HG03159 (cell line): ENCODE results near the gene NKIRAS2.

Experiments
- ATAC-seq: cut with Tn5 transposase; IDR thresholded peaks from one replicate; pipeline ENCODE4 v1.9.1; 2021; ENCODE audit warnings: mild to moderate bottlenecking, moderate library complexity; ENCODE audit not compliant: unreplicated experiment

The NKIRAS2 gene

GRCh38 chr17:42025936-42026335, 6.0 kb downstream of the NKIRAS2 start:
- ATAC-seq: no peak

- no peak for ATAC-seq
These were observed 7.1 kb downstream of the NKIRAS2 start for GRCh38 chr17:42026857-42027589.

GRCh38 chr17:42027590-42027889, 7.7 kb downstream of the NKIRAS2 start:
- ATAC-seq: no peak

- no peak for ATAC-seq
These were observed 8.3 kb downstream of the NKIRAS2 start for GRCh38 chr17:42027961-42028790.

- no peak for ATAC-seq
These were observed 8.9 kb downstream of the NKIRAS2 start for GRCh38 chr17:42028791-42029127.

GRCh38 chr17:42031584-42031983, 11.7 kb downstream of the NKIRAS2 start:
- ATAC-seq: no peak

GRCh38 chr17:42034059-42034458, 14.2 kb downstream of the NKIRAS2 start:
- ATAC-seq: no peak

GRCh38 chr17:42038221-42038973, 18.5 kb downstream of the NKIRAS2 start:
- no peak for ATAC-seq

GRCh38 chr17:42039794-42040763, 20.2 kb downstream of the NKIRAS2 start:
- no peak for ATAC-seq

- no peak for ATAC-seq
These were observed 20.9 kb downstream of the NKIRAS2 start for GRCh38 chr17:42040818-42041217.

GRCh38 chr17:42041619-42042018, 21.7 kb downstream of the NKIRAS2 start:
- ATAC-seq: no peak

GRCh38 chr17:42042598-42043319, 22.9 kb downstream of the NKIRAS2 start:
- no peak for ATAC-seq

- no peak for ATAC-seq
These were observed 25.8 kb downstream of the NKIRAS2 start for GRCh38 chr17:42045719-42046118.

GRCh38 chr17:42047343-42047742, 27.5 kb downstream of the NKIRAS2 start:
- ATAC-seq: no peak

GRCh38 chr17:42049834-42050392, 30.0 kb downstream of the NKIRAS2 start:
- no peak for ATAC-seq

GRCh38 chr17:42050393-42051012, 30.6 kb downstream of the NKIRAS2 start, which contains the start of gene C17orf113:
Gene C17orf113 (minus strand): TSS chr17:42050601. CDS start chr17:42043376, 7,225 bp downstream.
- no peak for ATAC-seq

- ATAC-seq: no peak
These were observed 31.1 kb downstream of the NKIRAS2 start for GRCh38 chr17:42051013-42051400.

GRCh38 chr17:42051645-42052044, 31.8 kb downstream of the NKIRAS2 start:
- no peak for ATAC-seq

GRCh38 chr17:42052346-42052877, 32.5 kb downstream of the NKIRAS2 start:
- no peak for ATAC-seq
